NB4 (cell line): ENCODE measurements around the gene OR10A6.

Source experiments
- POLR2A ChIP-seq: IDR thresholded peaks from 2 replicates; pipeline ENCODE4 v1.6.1; 2011; ENCODE audit warnings: mild to moderate bottlenecking; ENCODE audit not compliant: insufficient read length; ENCODE audit errors: extremely low read depth
- TF ChIP-seq, protein P1 (sequence below): IDR thresholded peaks from one replicate; pipeline ENCODE4 v1.5.1; 2012; ENCODE audit warnings: low read depth, low read length
- TF ChIP-seq, protein P2 (sequence below): IDR thresholded peaks from 2 replicates; pipeline ENCODE4 v1.6.1; 2011; ENCODE audit warnings: low read depth, low read length

DNA sequence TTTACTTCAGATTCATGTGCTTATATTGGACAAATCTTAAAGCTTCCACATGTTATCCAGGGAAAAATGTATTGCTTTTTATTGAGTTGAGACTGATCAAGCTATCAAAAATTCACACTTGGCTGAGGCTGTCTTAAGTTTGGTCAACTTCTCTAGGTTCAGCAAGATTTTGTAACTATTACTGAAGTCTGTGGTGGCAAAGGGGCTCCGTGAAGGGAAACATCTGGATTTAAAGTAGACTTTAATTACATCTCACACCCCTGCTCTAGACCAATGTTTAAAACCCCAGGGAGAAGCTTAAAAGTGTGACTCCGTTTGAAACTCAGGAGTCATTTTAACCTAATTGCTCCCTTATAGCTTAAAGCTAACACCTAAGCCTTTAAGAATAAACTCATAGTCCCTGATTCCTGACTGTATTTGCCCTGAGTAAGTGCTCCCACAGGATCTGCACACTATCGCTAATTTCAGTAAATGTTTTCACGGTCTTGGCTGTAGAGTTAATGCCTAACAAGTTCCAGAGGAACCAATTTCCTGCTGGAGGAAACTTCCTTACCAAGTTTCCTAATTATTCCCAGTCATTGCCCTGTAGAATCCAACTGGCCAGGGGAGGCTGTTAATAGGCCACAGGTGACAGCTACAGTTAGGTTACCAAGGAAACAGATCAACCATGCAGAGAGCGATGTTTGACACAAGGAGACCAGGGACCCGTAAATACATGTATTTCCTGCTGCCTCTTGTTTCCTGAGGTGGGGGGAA, 40.5 kb downstream of the OR10A6 start:
- TF ChIP-seq, protein P1, sequence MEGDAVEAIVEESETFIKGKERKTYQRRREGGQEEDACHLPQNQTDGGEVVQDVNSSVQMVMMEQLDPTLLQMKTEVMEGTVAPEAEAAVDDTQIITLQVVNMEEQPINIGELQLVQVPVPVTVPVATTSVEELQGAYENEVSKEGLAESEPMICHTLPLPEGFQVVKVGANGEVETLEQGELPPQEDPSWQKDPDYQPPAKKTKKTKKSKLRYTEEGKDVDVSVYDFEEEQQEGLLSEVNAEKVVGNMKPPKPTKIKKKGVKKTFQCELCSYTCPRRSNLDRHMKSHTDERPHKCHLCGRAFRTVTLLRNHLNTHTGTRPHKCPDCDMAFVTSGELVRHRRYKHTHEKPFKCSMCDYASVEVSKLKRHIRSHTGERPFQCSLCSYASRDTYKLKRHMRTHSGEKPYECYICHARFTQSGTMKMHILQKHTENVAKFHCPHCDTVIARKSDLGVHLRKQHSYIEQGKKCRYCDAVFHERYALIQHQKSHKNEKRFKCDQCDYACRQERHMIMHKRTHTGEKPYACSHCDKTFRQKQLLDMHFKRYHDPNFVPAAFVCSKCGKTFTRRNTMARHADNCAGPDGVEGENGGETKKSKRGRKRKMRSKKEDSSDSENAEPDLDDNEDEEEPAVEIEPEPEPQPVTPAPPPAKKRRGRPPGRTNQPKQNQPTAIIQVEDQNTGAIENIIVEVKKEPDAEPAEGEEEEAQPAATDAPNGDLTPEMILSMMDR = no peak
- TF ChIP-seq POLR2A = no peak
- TF ChIP-seq, protein P2, sequence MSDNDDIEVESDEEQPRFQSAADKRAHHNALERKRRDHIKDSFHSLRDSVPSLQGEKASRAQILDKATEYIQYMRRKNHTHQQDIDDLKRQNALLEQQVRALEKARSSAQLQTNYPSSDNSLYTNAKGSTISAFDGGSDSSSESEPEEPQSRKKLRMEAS = no peak
